A204.1 (cell line): ENCODE measurements around the gene DPH1.
"Not testable (repeated sequence)": the region's sequence is repeated elsewhere in the genome, so short reads cannot be mapped to it uniquely, and the experiment has no call there.

Source experiments
- FAIRE-seq: peaks from 2 replicates; lab custom pipeline; 2012; peaks lifted over from hg19 to GRCh38; lab: Jason Lieb, UNC

The DPH1 gene

GRCh38 chr17:2029911-2030778 lies at the start of gene DPH1:
DPH1 (plus strand) TSS chr17:2030153; CDS start chr17:2030170, 17 bp downstream.
- peak; percentile 94 for FAIRE-seq

DNA sequence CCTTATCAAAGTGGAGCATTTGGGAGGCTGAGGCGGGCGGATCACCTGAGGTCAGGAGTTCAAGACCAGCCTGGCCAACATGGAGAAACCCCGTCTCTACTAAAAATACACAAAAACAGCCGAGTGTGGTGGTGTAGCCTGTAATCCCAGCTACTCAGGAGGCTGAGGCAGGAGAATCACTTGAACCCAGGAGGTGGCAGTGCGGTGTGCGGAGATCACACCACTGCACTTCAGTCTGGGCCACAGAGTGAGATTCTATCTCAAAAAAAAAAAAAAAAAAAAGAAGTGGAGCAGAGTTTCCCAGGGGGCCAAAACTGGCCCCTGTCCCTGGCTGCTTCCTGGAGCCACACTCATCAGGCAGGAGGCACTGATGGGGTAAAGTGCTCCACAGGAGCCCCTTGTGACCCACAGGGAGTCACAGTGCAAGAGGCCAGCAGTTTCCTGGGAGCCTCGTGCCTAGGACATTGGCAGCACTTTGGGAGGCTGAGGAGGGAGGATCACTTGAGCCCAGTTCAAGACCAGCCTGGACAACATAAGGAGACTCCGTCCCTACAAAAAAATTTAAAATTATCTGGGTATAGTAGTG lies 49.2 kb upstream of the DPH1 start:
- FAIRE-seq: no peak

DNA sequence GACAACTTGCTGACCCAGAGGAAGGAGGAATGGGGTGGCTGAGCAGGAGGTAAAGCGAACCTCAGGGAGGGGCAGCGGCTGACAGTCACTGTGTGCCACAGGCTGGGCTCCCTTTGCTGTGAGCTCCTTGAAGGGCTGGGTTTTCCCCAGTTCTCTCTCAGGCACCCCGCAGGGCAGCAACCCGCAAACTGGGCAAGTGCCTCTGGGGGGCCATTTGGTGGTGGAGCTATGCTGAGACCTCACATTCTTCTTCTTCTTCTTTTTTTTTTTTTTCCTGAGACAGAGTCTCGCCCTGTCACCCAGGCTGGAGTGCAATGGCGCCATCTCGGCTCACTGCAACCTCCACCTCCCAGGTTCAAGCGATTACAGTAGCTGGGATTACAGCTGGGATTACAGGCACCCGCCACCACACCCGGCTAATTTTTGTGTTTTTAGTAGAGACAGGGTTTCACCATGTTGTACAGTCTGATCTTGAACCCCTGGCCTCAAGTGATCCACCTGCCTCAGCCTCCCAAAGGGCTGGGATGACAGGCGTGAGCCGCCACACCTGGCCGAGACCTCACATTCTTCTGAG lies 47.1 kb upstream of the DPH1 start:
- FAIRE-seq: not testable (repeated sequence)

GRCh38 chr17:1985093-1985492 lies 44.9 kb upstream of the DPH1 start:
- FAIRE-seq: no peak

DNA sequence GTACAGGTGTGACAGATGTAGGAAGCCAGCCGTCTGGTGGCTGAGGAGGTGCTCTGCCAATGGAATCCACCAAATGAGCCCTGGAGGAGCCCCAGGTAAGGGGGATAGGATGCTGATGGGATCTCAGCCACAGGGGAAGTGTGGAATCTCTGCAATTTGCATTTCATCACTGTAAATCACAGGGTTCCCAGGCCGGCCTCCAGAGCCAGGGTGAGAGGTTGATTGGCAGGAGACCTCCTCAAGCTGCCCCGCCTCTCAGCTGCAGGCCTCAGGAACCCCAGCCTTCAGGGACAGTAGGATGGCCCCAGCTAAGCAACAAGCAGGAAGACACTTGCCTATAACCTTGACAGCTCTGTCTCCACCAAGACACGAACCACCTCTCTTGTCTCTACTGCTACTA lies 44.3 kb upstream of the DPH1 start:
- no peak for FAIRE-seq

DNA sequence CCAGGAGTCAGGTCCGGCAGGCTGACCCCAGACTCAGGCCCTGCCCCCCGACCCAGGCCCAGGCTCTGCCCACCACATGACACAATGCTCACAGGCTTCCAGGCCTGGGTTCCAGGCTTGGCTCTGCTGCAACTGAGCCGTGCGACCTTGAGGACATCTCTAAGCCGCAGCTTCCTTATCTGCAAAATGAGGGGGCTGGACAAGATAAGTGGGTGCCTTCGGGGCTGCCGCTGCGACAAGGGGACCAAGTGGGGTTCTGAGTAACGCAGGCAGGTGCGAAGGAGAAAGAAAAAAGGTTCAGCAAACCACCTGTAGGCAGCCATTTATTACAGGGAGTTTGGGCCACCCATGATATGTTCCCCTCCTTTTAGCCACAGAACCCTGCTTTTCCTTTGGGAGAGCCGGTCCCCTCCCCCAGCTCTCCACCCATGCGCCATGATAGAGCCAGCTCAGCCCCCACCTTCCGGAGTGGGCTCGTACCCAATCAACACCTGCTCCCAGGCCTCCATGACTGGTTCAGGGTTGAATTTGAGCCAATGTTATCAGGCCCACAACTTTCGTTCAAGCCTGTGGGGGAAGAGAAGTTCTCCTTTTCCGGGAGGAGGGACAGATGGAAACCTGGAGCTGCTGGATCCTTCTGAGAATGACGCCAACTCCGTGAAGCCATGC lies 43.0 kb upstream of the DPH1 start:
- FAIRE-seq: no peak

DNA sequence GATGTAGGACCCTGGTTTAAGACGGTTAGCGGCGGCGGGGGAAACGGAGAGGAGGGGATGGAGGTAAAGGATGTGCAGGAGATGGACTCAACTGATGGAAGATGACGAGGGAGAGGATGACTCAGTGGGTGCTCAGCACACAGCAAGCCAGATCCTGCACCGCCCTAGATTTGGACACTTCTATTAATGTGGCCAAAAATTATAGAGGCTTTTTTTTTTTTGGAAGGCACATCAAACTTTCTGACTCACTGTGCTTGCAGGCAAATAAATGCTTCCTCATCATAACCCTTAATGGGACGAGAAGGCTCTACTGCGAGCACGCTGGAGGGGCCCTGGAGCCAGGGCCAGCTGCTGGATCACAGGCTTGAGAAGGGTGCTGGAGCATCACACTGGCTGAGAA lies 40.8 kb upstream of the DPH1 start:
- FAIRE-seq: no peak

DNA sequence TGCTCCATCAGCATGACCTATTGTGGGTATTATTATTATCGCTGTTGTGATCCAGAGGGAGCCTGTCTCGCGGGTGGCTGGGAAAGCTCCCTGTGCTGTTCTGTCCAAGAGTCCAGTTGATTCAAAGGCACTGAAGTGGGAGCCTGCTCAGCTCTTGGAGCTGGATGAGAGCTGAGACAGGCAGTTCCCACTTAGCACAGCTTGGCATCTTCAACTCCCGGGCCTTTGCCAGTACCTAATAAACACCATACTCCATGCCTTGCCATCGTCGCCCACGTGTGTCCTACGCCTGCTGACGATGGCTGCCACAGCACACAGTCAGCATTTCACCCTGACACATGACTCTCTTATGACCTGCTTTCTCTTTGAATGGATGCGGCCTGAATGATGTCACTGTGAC lies 37.4 kb upstream of the DPH1 start:
- FAIRE-seq: no peak

DNA sequence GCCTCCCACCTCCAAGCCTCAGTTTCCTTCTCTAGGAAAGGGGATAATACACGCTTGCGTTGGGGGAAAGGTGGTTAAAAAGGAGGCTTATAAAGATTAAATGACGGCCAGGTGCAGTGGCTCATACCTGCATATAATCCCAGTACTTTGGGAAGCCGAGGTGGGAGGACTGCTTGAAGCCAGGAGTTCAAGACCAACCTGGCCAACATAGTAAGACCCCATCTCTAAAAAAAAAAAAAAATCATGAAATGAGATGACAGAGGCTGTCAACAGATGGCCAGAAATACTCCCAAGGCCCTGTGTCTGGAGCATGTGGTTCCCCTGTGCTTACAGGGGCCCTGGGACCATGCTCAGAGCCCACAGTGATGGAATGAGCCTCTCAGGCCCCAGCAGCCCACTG lies 35.2 kb upstream of the DPH1 start:
- FAIRE-seq: no peak

GRCh38 chr17:1995321-1995892 lies 34.5 kb upstream of the DPH1 start:
- FAIRE-seq: no peak

DNA sequence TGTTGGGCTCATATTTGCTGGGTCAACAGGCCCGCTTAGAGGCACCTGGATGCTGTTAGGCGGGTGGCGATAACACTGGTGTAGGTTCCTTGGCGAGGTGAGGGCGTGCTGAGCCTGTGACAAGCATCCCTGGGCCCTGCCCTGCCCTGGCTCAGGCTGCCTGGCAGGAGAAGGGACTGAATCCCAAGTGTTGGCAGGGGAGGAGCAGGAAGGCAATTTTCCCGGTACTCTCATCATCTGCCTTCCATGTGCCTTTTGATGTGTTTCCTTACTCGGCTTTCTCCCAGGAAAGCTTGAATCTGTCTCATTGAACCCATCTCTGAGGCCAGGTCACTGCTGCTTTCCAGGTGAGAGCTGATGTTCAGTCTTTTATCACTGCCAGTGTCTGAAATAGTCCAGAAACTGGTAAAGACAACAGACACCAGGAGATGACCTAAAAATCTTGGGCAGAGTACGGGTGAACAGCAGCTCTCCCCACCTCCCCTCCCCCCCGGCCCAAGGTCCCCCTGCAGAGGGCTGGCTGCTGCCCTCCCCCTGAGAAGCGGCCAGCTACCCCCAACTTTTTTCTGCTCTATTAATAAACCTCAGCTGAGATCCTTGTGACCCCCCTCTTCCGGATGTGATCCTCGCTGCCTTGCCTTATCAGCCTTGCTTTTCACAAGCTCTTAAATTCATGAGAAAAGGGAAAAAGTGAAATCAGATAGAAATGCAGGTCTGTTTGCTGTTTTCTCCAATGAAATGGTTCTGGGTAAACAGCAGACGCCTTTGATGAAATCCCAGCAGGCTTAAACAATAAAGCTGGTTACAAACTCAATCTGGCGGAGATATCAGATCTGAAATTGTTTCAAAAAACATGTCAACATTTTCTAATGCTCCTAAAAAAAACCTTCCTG lies 33.8 kb upstream of the DPH1 start:
- no peak for FAIRE-seq

GRCh38 chr17:1996800-1997288 lies 33.1 kb upstream of the DPH1 start:
- FAIRE-seq: no peak

GRCh38 chr17:1997289-1997926 lies 32.5 kb upstream of the DPH1 start:
- no peak for FAIRE-seq

- FAIRE-seq: no peak
These were observed 31.8 kb upstream of the DPH1 start for GRCh38 chr17:1997927-1998742.

GRCh38 chr17:1999557-2000251 lies 30.2 kb upstream of the DPH1 start:
- FAIRE-seq: no peak

GRCh38 chr17:2002767-2003329 lies 27.1 kb upstream of the DPH1 start:
- FAIRE-seq: no peak

- FAIRE-seq: no peak
These were observed 26.4 kb upstream of the DPH1 start for GRCh38 chr17:2003525-2003924.

DNA sequence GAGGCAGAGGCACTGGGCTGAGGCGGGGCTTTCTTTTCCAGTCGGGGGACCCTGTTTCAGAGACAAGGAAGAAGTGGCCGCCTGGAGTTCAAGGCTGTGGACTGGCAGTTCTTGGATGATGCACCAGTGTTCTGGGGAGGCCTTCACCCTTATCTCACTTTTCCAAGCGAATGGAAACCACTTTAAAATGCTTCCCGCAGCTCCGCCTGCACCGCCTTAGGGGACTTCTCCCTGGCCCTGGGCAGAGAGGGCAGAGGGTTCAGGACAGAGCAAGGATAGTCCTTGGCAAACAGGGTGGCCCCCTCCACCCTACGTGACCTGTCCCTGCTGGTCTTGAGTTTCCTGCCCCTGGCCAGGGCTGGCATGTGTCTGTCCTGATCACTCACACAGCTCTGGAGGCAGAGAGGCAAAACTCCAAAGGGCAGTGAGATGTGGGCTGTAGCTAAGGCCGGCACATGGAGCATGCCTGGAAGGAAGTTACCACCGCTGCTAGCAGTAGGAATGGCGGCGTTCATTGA lies 25.5 kb upstream of the DPH1 start:
- no peak for FAIRE-seq
